Suppressor macrophage (primary cell): Measurements from ENCODE around the gene CPNE4.
"Not testable (repeated sequence)": the region's sequence is repeated elsewhere in the genome, so short reads cannot be mapped to it uniquely, and the experiment has no call there.

Experiments used
- DNase-seq, 4 experiments: peaks; one replicate each; pipeline ENCODE4 v3.0.0-alpha.2; 2020 to 2022

The CPNE4 gene

GRCh38 chr3:131957980-131958379 is 76.8 kb downstream of the CPNE4 start:
- DNase-seq: no peak

DNA sequence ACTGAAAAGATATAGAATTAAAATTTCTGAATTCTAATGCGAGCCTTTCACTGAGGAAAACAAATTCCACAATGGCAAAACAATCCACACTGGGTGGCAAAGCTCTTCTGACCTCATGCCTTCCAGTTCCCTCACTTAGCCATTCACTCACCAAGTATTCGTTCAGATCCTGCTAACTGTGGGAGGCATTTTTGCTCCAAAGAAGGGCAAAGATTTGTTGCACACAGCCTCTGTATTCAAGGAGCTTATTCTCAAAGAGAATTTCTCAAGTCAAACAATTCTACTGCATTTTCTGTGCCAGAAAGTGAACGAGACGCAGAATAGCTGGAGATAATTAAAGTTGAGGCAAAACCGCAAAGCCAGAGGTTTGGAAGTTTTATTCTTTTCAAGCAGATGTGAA is 77.3 kb downstream of the CPNE4 start:
- DNase-seq: no peak

GRCh38 chr3:131948806-131949205 is 86.0 kb downstream of the CPNE4 start:
- DNase-seq: no peak

DNA sequence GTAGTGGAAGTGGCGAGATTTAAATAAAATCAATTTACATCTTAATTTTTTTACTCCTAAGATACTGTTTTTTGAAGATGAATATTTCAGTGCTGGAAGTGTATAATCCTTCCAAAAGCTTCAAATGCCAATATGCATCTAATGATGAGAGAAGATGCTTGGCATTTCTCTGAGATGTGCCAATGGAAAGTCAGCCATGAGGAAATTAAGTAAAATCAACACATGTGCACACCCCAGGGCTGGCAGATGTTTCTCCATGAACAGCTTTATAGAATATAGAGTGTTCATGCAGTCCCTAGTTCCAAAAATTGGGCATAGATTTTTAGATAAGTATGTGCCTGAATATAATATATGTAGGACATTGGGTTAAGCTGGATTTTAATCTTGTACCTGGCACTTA is 90.1 kb downstream of the CPNE4 start:
- DNase-seq: no peak

DNA sequence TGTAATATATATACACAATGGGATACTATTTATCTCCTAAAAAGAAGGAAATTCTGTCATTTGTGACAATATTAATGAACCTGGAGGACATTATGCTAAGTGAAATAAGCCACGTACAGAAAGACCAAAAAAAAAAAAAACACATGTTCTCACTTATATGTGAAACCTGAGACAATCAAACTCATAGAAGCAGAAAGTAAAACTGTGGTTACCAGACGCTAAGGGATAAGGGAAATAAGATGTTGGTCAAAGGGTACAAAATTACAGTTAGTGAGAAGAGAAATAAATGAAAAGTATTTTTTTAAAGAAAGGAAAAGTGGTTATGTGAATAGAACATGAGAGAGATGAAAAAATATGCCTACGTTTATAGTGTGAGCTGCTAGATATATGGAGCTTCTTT is 101.1 kb downstream of the CPNE4 start:
- DNase-seq: no peak

DNA sequence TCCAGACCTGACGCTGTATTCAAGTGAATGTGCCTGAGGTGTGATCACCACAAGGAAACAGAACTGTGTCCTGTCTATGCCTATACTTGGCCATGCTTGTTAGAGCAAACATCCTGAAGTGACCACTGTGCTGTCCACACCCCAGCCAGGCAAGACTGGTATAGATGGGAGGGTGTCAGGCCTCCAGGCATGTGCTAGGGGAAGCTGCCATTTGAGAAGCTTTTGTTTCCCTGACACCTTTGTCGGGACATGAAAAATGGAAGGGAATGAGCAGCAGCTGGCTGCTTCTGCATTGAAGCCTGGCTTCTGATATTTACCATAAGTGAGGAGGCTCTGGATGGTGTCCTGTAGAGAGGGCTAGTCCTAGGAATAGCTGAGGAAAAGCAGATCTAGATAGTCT is 106.2 kb downstream of the CPNE4 start:
- DNase-seq: no peak

DNA sequence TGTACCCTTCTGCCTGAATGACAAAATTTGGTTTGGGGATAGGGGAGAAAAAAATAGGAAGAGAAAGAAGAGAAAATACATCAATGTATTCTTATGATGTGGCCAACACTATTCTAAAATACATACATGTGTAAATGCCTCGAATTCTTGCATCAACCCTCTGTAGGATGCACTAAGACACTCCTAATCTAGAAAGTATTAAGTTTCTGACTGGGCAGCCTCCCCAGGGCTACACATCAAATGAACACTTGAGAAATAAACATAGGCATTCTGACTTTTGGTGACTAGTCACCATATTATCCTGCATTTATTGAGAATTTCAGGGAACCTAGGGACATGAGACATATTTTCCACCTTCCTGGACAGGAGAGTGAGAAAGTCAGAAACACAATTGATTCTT is 109.2 kb downstream of the CPNE4 start:
- no peak for DNase-seq

GRCh38 chr3:131922356-131922755 is 112.5 kb downstream of the CPNE4 start:
- DNase-seq: no peak

DNA sequence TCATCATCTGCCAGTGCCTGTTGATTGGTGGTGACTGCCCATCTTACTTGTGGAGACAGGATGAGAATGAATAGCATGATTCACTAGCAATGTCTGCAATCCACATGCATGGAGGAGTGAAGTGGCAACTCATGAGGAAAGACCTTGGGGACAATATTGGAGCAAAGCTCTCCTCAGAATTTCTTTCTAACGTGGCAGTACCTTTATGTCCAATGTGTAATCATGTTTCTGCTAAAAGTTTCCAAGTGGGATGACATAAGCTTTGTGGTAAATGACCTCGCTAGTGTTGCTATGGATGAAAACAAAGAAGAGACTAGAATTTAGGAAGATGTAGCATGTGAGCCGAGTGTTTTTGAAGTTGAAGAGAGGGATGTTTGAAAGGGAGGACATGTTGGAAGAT is 117.8 kb downstream of the CPNE4 start:
- no peak for DNase-seq

DNA sequence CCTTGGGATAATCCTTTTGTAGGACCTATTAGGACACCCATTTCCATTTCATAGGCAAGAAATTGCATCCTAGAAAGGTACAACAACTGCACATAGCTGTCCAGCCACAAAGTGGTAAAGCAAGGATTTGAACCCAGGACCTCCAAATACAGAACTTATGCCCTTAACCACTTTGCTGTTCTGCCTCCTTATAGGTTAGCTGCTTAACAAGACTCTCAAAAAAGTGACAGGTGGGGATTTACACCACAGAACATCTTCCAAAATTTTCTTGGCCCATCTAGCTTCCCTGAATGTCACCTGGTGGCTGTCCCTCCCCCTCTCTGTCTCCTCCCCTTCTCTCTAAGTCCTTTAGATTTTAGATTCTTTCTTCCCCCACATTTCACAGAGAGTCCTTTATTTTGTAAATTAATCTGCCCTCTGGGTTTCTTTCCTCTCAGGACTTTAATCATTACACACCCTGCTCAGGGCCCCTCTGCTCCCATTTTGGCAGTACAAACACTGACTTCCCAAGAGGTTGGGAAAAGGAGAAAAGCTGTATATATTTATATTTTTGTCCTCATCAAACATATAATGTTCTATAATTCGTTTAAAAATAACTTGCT is 120.6 kb downstream of the CPNE4 start:
- no peak for DNase-seq

GRCh38 chr3:131912255-131912654 is 122.6 kb downstream of the CPNE4 start:
- DNase-seq: no peak

- DNase-seq: no peak
These were observed 127.0 kb downstream of the CPNE4 start for GRCh38 chr3:131907796-131908195.

DNA sequence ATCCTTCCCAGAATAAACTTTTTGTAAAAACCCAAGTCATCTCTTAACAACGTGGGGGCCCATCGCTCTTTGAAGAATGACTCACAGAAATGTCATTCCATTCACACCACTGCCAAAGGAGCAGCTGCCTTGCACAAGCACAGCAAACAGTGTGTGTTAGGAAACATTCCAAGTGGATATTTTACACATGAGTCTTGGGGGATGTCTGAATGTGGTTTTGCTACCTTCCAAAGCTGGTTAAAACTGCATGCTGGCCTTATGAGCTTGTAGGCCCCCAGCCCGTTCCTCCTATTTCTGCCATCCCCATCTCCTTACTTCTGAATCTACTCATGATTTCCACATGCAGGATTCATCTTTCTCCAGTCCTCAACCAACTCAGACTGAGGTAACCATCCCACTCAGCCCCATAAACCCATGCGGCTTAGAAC is 130.8 kb downstream of the CPNE4 start:
- DNase-seq: no peak

GRCh38 chr3:131901686-131902085 is 133.1 kb downstream of the CPNE4 start:
- no peak for DNase-seq

DNA sequence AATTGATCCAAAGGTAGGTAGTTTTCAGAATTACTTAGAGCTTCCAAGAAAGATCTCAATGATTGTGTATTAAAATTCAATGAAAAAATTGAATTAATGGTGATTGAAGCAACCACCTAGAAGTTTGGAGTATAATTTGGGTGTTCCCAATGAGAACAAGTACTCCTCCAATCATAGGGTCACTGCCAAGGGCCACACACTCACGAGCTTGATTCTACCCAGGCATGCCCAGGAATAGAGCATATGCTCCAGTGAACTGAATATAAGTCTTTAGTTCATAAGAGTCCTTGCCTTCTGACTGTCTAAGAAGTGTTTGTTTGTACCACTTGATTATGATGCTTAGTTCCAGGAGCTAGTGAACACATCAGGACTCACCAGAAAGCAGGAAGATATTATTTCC is 133.9 kb downstream of the CPNE4 start:
- DNase-seq: no peak

DNA sequence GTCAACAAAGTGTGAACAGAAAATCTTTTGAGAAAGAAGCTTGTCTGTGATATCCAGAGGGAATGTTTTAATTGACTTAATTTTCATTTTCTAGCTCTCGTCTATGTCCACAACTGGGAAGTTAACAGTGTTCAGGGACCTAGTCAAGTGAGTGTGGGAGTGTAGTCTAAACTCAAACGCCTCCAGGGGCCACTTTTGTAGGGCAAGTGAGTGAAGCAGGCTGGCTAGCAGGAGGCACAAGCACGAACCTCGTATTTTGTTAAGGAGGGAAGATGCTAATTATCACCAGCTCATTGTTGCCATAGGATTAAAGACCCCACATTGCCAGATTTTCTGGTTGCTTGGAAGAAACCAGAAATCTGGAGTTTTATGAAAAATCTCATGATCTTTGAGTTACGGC is 135.8 kb downstream of the CPNE4 start:
- DNase-seq: no peak

- no peak for DNase-seq
These were observed 136.5 kb downstream of the CPNE4 start for GRCh38 chr3:131898346-131898745.

DNA sequence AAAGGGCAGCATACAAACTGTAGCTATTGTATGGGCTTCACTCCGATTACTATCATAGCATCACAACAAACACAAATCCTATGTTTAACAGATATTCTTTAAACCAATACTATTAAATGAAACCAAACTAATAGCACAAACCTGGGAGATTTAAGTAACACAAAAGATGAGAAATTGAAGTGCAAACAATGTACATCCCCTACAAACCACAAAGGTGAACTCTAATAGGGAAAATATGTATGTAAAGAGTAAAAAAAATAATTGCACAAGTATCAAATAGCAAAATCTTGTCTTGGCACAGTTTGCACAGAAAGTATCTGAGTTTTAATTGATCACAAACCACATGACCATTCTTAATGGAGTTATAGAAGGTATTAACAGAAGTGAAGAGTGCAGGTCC is 138.5 kb downstream of the CPNE4 start:
- no peak for DNase-seq

- DNase-seq: no peak
These were observed 139.0 kb downstream of the CPNE4 start for GRCh38 chr3:131895766-131896165.

DNA sequence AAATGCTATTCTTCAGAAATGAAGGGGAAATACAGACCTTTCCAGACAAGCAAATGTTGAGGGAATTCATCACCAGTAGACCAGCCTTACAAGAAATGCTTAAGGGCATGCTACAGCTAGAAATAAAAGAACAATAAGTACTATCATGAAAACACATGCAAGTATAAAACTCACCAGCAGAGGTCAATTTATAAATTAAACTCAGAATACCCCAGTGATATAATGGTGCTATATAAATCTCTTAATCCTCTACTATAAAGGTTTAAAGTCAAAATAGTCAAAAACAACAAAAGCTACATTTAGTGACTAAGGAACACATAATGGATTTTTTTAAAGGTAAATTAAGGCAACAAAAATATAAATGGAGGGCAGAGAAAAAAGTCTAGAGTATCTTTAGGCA is 142.5 kb downstream of the CPNE4 start:
- no peak for DNase-seq

DNA sequence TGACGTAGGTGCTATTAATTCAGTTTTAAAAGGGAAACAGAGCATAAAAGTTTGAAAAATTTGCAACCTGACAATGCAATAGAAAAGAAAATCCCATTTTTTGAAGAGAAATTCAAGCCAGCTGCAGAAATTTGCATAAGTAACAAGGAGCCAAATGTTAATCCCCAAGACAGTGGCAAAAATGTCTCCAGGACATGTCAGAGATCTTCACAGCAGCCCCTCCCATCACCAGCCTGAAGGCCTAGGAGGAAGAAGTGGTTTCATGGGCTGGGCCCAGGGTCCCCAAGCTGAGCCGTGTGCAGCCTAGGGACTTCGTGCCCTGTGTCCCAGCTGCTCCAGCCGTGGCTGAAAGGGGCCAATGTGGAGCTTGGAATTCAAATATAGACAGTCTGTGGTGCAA is 148.9 kb downstream of the CPNE4 start:
- DNase-seq: not testable (repeated sequence)

GRCh38 chr3:131883711-131884407 is 151.0 kb downstream of the CPNE4 start:
- DNase-seq: no peak

- no peak for DNase-seq
These were observed 151.7 kb downstream of the CPNE4 start for GRCh38 chr3:131883086-131883485.

DNA sequence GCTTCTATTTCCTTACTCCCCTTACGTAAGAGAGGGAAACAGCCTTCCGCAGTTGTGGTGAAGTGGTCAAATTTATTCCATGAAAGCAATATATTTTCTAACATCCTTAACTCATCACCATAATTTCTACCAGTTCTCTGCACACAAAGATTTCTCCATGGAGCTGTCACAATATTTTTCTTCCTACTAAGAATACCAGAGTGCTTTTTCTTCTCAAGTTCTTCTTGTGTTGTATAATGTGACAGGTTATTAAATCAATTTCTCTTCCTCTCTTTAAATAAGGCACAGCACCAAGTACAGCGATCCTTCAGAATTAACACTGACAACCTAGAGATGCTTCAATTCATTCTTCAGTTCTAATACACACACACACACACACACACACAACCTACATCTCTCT is 153.0 kb downstream of the CPNE4 start:
- DNase-seq: no peak

- DNase-seq: no peak
These were observed 153.9 kb downstream of the CPNE4 start for GRCh38 chr3:131880948-131881347.
